HG03039 (cell line): Measurements from ENCODE around the gene CHSY1.

Experiments used
- ATAC-seq: cut with Tn5 transposase; IDR thresholded peaks from one replicate; pipeline ENCODE4 v1.9.1; 2021; ENCODE audit warnings: mild to moderate bottlenecking, moderate library complexity; ENCODE audit not compliant: unreplicated experiment

CHSY1 gene

GRCh38 chr15:101269479-101270223 is 17.8 kb upstream of the CHSY1 start:
- no peak for ATAC-seq

- ATAC-seq, result no peak
These were observed 15.7 kb upstream of the CHSY1 start for GRCh38 chr15:101267320-101268104.

GRCh38 chr15:101266787-101267186 is 14.9 kb upstream of the CHSY1 start:
- ATAC-seq, result no peak

GRCh38 chr15:101266034-101266433 is 14.2 kb upstream of the CHSY1 start:
- no peak for ATAC-seq

GRCh38 chr15:101264911-101265641 is 13.2 kb upstream of the CHSY1 start:
- no peak for ATAC-seq

- no peak for ATAC-seq
These were observed 12.2 kb upstream of the CHSY1 start for GRCh38 chr15:101264011-101264410.

GRCh38 chr15:101262551-101262950 is 10.7 kb upstream of the CHSY1 start:
- no peak for ATAC-seq

- ATAC-seq, result no peak
These were observed 6.6 kb upstream of the CHSY1 start for GRCh38 chr15:101258238-101259144.

- ATAC-seq, result no peak
These were observed 4.9 kb upstream of the CHSY1 start for GRCh38 chr15:101256757-101257156.

GRCh38 chr15:101255615-101256241 is 3.9 kb upstream of the CHSY1 start:
- no peak for ATAC-seq

- ATAC-seq, result no peak
These were observed 3.2 kb upstream of the CHSY1 start for GRCh38 chr15:101255051-101255395.

GRCh38 chr15:101254157-101255050 is 2.6 kb upstream of the CHSY1 start:
- no peak for ATAC-seq

- ATAC-seq, result no peak
These were observed 988 bp upstream of the CHSY1 start for GRCh38 chr15:101252836-101253235.

- peak; percentile 26 for ATAC-seq
These were observed 697 bp downstream of the CHSY1 start for GRCh38 chr15:101250873-101251829.

GRCh38 chr15:101250341-101250831 is 1.5 kb downstream of the CHSY1 start:
- ATAC-seq, result no peak

- ATAC-seq, result no peak
These were observed 3.6 kb downstream of the CHSY1 start for GRCh38 chr15:101248274-101248673.

- ATAC-seq, result no peak
These were observed 4.8 kb downstream of the CHSY1 start for GRCh38 chr15:101246824-101247745.
